ENCODE data around the gene TTC28. TPM values are rescaled to one million over a fixed set of nuclear protein-coding genes. Genes with fewer than 3 reads are reported as not detected.

TTC28 gene
- total RNA-seq, 1 donor from 2014 or later: 23.2 TPM

DNA sequence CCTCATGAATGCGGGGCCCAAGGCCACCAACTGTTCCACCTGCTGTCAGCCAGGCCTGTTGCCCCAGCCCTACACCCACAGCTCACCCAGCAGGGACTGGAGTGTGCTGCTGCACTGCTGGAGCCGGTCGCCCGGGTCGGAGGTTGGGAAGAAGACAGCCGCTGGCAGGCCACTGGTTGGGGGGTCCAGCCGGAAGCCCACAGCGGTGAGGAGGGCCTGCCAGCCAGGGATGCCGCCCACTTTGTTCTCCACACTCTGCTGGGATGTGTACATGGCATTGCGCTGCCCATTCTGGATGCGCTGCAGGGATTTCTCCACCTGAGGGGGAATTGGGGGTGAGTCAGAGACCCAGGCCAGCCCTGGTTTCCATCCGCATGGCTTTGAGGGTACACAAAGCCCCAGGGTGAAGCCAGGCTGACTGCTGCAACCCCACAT, 686.4 kb downstream of the TTC28 start:
- FAIRE-seq: no peak
- no peak for TF ChIP-seq EZH2 (IDR thresholded peaks at IDR 0.05; ENCODE audit: insufficient read depth, low read length)
- TF ChIP-seq, protein P1, sequence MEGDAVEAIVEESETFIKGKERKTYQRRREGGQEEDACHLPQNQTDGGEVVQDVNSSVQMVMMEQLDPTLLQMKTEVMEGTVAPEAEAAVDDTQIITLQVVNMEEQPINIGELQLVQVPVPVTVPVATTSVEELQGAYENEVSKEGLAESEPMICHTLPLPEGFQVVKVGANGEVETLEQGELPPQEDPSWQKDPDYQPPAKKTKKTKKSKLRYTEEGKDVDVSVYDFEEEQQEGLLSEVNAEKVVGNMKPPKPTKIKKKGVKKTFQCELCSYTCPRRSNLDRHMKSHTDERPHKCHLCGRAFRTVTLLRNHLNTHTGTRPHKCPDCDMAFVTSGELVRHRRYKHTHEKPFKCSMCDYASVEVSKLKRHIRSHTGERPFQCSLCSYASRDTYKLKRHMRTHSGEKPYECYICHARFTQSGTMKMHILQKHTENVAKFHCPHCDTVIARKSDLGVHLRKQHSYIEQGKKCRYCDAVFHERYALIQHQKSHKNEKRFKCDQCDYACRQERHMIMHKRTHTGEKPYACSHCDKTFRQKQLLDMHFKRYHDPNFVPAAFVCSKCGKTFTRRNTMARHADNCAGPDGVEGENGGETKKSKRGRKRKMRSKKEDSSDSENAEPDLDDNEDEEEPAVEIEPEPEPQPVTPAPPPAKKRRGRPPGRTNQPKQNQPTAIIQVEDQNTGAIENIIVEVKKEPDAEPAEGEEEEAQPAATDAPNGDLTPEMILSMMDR (IDR thresholded peaks at IDR 0.05; ENCODE audit: insufficient read depth, low read depth, low read length): no peak
- H3K27ac Mint-ChIP-seq (ENCODE audit: unreplicated experiment): no peak overlapping the region

DNA sequence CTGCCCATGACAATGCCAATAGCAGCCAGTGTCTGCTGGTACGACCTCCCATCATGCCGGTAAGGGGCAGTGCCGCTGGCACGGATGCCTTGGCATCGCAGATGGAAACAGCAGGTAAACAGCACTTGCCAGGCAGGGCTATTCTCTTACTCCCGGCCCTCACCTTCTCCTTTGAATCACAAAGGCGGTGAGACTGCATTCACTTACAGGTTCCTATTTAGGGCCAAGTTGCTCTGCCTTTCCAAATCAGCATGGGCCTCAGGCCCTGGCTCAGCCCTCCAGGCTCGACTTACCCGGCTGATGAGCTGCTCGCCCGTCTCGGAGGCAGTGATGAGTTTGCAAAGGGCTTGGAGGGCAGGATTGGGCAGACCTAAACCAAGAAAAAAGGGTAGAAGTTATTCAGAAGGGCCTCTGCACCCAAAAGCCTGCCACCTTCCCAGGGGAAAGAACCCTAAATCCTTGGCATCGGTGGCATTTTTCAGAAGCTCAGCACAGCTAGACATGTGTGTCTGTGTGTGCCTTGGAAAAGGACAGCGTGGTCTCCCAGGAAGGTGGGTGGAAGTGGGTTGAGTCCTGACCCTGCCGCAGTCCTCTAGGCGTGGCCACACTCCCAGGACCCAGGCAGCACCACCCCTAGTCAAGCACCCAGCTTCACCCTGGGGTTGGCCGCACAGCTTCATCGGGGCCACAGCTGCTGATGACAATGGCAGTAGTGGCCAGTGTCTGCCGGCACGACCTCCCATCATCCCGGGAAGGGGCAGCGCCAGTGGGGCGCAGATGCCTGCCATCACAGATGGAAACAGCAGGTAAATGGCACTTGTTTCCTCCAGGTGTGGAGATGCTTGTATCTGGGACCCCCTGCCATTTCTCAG, 687.1 kb downstream of the TTC28 start:
- DNase-seq (ENCODE audit: low read depth): no peak
- Histone ChIP-seq H3K4me1 (ENCODE audit: insufficient read depth, low read length) (peaks cover 11% of the 10 kb centered on the region), H2AFZ (ENCODE audit: low read depth, low read length) (no peak overlapping the region), H4K20me1 (ENCODE audit: insufficient read depth, low read length) (no peaks in the 10 kb centered on the region), H3K4me3 (ENCODE audit: insufficient read depth, low read depth, low read length) (no peak overlapping the region), H3K36me3 (ENCODE audit: insufficient read depth, low read length) (no peaks in the 10 kb centered on the region), H3K27ac (ENCODE audit: low read depth, low read length) (no peak overlapping the region), H3K27me3 (ENCODE audit: insufficient read depth, low read length) (no peaks in the 10 kb centered on the region), H3K79me2 (ENCODE audit: insufficient read depth, low read length) (no peaks in the 10 kb centered on the region), H3K9me3 (ENCODE audit: insufficient read depth, low read depth, low read length) (no peaks in the 10 kb centered on the region), H3K4me2 (ENCODE audit: low read length) (no peak overlapping the region), H3K9ac (ENCODE audit: low read length) (no peak overlapping the region)
- H3K36me3 Mint-ChIP-seq (ENCODE audit: low read depth, unreplicated experiment): peaks cover 22% of the 10 kb centered on the region
- peaks cover 16% of the 10 kb centered on the region for H3K4me1 Mint-ChIP-seq (ENCODE audit: low read depth, unreplicated experiment)
- no peak overlapping the region for H3K27ac Mint-ChIP-seq (ENCODE audit: unreplicated experiment)
- no peaks in the 10 kb centered on the region for H3K27me3 Mint-ChIP-seq (ENCODE audit: low read depth, unreplicated experiment)
- no peak for FAIRE-seq
- no peak overlapping the region for H3K4me3 Mint-ChIP-seq (ENCODE audit: unreplicated experiment)
- no peaks in the 10 kb centered on the region for H3K9me3 Mint-ChIP-seq (ENCODE audit: unreplicated experiment)
- TF ChIP-seq, protein P1 (IDR thresholded peaks at IDR 0.05; ENCODE audit: insufficient read depth, low read depth, low read length): no peak
- no peak for TF ChIP-seq EZH2 (IDR thresholded peaks at IDR 0.05; ENCODE audit: insufficient read depth, low read length)

More for the DNA sequence above, 686.4 kb downstream of the TTC28 start:
- H3K4me1 ChIP-seq (ENCODE audit: insufficient read depth, low read length): peaks cover 10% of the 10 kb centered on the region
- Mint-ChIP-seq H3K36me3 (ENCODE audit: low read depth, unreplicated experiment) (peaks cover 25% of the 10 kb centered on the region), H3K9me3 (ENCODE audit: unreplicated experiment) (no peaks in the 10 kb centered on the region), H3K4me1 (ENCODE audit: low read depth, unreplicated experiment) (peaks cover 14% of the 10 kb centered on the region), H3K4me3 (ENCODE audit: unreplicated experiment) (no peak overlapping the region), H3K27me3 (ENCODE audit: low read depth, unreplicated experiment) (no peaks in the 10 kb centered on the region)
- no peaks in the 10 kb centered on the region for H3K36me3 ChIP-seq (ENCODE audit: insufficient read depth, low read length)
- no peaks in the 10 kb centered on the region for H4K20me1 ChIP-seq (ENCODE audit: insufficient read depth, low read length)
- H2AFZ ChIP-seq (ENCODE audit: low read depth, low read length): no peak overlapping the region
- no peaks in the 10 kb centered on the region for H3K9me3 ChIP-seq (ENCODE audit: insufficient read depth, low read depth, low read length)
- H3K79me2 ChIP-seq (ENCODE audit: insufficient read depth, low read length): no peaks in the 10 kb centered on the region
- H3K27ac ChIP-seq (ENCODE audit: low read depth, low read length): no peak overlapping the region
- DNase-seq (ENCODE audit: low read depth): no peak
- no peaks in the 10 kb centered on the region for H3K27me3 ChIP-seq (ENCODE audit: insufficient read depth, low read length)
- H3K4me3 ChIP-seq (ENCODE audit: insufficient read depth, low read depth, low read length): no peak overlapping the region
- H3K9ac ChIP-seq (ENCODE audit: low read length): no peak overlapping the region
- H3K4me2 ChIP-seq (ENCODE audit: low read length): no peak overlapping the region
